Hindlimb muscle (tissue), 1 donor: ENCODE results near the gene SLIT3. TPM values are rescaled to one million over a fixed set of nuclear protein-coding genes. Genes with fewer than 3 reads are reported as not detected.

ENCODE experiments used
- DNase-seq: peaks from one replicate; pipeline ENCODE4 v3.0.0-alpha.2; 2013
- polyA plus RNA-seq: library from polyadenylated mRNA; unstranded; fragments of 120-200 nt; gene quantifications from one replicate; pipeline ENCODE4 v1.2.1, GENCODE V29; 2013; ENCODE audit not compliant: insufficient read length

The SLIT3 gene
- polyA plus RNA-seq, 1 donor, result 7.5 TPM

DNA sequence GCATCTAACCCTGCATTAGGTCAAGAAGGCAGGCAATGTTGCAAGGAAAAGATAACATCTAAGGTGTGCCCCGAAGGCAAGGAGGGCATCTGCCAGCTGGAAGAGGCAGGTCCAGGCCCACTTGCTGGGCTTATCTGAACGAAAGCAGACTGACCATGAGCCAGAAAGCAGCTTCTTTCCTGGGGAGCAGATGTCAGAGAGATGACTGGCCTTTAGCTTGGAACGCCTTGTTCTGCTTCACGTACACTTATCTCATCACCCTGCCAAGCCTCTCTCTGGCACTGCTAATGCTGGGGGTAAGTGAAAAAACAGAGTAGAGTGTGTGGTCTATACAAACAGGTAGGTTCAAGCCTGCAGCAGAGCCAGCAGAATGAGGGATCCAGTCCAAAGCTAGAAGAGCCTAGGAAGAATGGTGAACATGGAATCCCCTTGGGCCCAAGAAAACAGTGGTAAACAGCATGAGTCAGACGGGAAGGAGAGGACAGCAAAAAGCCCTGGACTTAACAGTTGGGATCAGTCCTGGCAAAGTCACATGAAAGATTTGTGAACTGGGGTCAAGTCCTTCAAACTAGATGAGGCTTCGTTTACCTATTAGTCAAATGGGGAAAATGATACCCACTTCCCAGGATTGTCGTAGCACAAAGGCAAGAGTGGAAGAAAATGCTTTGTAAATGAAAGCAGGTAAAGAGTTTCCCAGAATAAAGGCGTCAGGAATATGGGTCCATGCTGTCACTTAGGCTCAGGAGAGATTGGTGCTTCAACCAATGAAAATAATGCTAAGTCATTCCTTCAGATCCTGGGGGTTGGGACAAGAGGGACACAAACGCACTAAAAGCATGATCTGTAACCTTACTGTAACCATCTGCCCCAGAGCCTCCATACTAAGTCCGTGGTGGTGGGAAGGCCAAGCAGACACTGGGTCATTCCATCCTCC is 200.9 kb downstream of the SLIT3 start:
- no peak for DNase-seq

DNA sequence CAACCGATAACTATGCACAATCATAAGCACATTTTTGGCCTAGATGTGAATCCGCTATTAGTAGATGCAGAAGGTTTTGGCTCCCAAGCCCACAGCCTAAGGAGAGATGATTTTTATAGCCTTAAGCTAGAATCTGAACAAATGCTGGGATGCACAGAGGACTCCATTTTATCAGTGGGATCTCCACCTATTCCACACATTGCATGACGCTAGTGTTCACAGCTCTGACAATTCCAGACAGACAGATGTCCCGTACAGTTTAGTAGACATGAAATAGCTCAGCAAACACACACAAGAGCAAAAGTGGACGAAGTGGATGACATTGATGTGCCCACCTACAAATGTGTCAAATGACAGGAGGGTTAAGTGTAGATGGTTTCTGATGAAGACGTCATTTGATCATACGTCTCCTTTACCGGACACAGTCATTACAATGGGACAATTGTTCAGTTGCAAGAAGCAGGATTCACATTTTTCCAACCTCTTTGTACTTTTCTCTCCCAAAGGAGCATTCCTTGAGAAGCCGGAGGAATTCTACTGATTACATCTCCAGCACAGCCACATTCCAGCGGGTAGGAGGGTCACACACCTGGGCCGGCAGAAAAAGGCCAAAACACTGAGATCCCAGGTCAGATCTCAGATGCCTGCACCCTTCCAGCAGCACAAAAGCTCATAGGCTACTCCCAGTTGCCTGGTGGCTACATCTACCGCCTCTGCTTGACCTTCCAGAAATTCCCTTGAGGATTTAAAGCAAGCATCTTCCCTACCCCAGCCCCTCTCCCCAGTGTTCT is 202.4 kb downstream of the SLIT3 start:
- no peak for DNase-seq

DNA sequence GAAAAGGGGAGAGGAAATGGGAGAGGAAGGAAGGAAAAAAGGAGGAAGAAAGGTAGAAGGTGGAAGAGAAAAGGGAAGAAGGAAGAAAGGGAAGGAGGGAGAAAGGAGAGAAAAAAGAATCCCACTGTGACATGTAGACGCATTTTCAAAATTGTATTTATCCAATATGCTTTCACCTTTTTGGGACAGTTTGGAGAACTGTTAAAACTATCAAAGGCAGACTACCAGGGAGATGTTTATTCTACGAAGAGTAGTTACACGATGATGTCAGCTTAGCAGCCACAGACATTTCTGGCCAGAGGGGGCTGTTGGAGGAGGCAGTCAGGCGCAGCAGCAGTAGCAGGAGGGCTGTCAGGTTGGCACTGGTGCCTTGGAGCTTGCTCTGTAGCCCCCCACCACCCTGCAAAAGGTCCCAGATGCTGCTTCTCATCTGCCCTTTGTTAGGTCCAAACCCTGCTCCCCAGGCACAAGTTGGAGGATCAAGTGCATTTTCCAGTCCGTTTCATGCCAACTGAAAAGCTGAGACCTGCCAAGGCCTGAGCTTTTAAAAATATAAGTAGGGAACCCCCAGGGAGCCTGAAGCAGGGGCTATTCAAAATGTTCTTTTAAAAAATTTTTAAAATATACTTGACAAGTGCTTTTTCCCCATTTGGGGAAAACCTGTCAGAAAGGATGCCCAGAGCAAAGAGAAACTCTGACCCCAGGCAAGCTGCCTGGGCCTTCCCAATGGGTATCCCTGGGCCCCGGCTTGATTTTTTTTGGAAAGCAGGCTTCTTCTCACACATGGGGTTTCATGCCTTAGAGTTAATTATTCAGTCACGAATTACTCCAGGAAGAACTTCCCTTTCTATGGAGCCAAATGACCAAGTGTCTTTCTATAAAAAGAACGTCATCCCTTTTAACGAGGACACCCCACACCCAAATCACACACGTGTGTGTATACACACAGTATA is 203.3 kb downstream of the SLIT3 start:
- DNase-seq, result peak; percentile 65

DNA sequence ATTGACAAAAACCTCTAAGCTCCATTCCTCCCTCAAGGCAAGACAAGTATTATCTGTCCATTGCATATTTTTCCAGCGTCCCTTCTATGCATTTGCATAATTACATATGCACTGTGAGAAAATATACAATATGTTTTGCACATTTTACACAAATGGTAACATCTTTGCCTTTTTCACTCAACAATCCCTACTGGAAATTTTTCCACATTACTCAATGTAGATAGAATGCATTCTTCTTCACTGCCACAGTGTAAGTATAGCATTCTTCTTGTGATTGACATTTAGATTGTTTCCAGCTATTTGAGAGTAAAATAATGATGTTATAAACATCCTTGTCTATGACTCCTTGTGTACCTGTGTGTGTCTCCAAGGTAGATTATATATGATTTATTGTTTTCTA is 205.0 kb downstream of the SLIT3 start:
- DNase-seq, result no peak

DNA sequence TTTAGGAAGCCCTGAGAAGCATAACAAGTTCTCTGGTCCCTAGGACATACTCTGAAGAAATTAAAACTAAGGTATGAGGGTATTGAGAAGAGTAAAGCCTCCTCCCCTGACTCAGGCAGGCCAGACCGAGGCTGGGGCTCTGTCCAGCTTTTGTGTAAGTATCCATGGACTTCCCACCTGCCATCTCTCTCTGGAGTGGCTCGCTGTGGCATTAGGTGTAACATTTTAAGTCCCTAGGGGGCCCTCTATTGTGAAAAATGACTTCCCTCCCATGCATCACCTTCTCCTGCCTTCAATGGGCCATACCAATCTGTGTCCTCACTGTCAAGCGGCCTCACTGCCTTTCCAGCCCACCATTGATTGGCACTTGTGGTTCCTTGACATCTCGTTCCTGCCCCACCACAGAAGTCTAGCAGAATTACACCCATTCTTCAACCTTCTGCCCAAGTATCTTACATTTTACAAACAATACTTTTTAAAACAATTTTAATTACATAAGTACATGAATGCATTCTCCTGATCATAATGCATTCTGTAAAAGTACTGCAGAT is 205.5 kb downstream of the SLIT3 start:
- DNase-seq, result no peak

DNA sequence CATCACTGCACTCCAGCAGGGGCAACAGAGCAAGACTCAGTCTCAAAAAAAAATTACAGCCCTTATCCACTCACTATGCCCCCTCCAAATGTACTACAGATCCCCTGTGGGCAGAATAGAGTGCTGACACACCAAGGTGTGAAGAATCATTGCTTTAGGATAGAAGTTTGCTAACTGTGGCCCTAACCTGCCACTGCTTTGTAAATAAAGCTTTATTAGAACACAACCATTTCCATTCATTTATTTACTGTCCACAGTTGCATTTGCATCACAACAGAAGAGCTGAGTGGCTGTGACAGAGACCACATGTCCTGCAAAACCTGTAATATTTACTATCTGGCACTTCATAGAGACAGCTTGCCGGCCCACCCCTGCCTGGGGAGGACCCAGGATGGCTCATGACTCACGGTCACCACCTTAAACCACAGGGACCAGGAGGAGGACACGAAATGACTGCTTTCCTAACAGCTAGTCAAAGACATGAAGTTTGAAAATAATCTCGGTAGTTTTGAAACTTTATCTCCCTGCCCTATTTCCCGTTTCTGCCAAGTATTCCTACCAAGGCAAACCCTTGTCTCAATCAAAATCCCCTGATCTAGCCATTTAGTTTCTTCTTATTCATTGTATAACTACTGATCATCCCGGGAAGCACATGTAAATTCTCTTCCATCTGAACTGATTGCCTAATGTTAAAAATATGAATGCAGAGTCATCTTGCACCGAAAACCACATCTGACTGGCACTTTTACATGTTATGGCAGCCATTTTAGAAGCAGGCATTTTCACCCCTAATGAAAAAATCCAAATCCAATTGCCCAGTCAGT is 206.1 kb downstream of the SLIT3 start:
- DNase-seq, result no peak

DNA sequence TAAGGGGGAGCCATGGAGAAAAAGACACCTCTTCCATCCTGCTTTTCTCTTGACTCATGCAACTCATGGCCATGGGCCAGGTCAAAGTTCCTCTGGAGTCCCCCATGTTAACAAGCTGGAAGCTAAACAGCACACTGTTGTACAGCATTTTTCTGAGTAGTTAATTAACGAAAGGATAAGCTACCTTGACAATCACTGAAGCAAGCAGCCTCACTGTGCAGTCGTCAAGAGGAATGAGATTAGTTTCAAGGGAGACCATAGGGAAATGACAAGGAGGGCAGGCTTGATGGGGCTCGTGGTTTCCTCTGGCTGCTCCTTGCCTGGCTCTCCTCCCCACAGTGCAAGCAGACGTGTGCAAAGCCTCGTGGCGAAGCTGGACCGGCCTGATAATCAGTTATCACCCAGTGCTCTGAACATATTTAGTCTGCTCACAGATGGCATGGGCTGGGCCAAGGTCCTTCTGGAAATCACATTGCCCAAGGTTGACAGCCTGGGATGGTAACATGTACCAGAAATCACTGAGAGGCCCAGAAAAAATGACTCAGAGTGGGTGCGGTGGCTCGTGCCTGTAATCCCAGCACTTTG is 209.5 kb downstream of the SLIT3 start:
- no peak for DNase-seq

DNA sequence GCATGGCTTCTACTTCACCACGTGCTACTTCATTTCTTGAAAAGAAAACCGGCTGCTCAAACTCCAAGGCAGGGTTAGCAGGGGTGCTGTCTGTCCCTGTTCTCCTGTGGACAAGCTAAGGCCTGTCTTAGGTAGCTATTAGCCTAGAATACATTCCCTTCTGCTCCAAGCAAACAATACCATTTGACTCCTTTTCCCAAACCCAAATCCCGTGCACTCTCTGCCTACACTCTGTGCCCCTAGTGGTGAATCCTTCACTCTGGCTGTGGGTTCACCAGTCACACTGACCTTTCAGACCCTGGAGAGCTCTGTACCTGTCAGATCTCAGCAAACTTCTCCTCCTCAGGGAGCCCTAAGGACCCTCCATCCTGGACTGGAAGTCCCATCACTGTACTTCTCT is 211.6 kb downstream of the SLIT3 start:
- no peak for DNase-seq

DNA sequence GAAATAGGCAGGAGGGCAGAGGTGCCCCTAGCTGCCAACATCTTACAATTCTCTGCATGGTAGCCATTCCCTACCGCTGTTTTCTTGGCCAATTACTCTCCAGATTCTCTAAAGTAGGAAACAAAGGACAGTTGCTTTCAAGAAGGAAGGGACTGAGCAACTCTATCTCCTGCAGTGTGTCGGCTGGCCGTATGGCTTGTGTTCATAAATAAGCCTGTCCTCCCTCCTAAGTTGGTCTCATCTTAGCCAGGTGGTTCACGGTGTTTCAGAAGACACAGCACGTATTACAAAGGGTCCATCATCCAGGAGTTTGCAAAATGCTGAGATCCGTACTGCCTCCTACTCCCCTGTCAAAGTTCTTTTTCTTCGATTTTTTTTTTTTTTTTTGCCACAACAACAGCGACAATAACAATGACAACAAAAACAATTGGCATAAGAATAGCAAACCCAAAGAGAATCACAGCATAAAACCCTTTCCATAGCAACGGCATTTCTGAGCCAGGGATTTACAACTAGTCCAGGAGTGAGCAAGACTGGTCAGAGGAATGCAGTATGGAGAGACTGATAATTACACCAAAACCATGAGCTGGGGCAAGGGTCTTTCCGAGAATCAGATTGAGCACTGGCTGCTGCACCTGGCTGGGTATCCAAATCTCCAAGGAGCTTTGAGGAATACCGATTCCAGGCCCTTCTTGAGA is 212.8 kb downstream of the SLIT3 start:
- no peak for DNase-seq

DNA sequence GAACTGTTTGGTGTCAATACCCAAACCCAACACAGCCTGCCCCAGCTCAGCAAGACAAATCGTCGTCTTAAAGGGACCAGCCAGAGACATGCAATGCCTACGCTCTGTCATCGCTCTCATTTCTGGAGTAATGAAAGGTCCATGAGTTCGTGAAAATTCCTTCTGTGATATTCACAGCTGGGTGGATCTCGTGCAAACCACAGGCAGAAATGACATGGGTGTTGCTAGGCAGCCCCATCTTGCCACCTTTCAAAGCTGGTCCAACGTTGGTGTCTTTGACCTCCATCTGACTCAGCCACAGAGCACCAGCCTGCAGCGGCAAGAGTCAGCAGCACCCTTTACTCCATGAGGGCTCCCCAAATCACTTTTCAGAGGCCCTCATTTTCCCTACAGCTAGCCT is 215.3 kb downstream of the SLIT3 start:
- no peak for DNase-seq

DNA sequence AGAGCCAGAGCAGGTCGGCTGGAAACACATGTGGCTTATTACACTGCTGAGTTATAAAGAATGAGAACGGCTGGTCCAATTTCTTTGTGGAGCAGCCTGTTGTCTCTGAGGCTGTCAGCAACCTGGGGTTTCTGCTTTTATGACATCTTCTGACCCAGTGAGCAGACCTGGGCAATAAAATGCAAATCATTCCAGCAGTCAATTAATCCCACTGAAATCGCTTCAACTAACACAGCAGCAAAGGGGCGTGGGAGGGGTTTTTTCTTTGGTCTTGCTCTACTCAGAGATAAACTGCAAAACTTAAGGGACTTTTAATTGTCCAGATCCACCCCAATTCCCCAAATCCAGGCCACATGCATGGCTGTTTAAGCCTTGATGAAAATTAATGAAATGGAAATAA is 215.7 kb downstream of the SLIT3 start:
- no peak for DNase-seq

DNA sequence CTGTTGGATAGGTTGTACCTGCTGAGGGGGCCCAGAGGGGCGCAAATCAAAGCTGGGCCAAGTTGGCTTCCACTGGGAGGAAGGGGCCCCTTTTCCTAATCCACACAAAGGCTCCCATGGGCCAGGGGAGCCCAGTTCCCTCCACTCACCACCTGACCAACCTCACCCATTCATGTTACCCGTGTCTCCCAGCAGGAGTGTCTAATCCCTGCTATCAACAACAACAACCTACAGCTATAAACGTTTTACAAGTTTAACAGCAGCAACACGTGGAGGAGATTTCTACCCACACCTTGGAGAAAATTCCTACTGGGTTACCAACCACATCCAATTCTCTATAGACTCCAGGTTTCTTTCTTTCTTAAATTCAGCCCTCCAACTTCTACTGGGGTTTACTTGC is 216.2 kb downstream of the SLIT3 start:
- DNase-seq, result no peak

DNA sequence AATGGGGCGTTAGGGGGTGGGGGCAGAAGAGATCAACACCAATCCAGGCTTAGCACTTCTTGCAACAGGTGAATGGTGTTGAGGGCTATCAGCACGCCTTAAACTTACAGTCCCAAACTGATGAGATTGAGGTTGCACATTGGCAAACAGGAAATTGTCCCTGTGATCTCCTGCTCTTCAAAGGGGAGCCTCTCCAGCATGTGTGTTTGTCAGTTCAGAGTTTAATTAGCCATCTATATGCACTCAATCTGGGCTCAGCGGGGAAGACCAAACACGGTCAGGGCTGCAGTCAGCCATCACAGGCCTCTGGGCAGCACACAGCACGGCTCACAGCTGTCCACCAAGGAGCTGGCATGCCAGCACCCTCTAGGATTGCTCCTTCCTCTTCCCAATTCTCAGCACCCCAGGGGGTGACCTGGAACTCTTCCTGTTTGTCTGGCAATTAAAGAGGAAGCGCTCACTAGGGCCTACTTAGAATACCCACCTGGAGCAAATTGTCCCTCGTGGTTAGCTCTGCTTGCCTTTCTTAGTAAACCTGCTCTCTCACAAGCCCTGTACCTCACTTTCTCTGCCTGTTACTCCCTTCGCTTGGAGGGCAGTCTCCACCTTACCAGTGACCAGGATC is 217.4 kb downstream of the SLIT3 start:
- no peak for DNase-seq

DNA sequence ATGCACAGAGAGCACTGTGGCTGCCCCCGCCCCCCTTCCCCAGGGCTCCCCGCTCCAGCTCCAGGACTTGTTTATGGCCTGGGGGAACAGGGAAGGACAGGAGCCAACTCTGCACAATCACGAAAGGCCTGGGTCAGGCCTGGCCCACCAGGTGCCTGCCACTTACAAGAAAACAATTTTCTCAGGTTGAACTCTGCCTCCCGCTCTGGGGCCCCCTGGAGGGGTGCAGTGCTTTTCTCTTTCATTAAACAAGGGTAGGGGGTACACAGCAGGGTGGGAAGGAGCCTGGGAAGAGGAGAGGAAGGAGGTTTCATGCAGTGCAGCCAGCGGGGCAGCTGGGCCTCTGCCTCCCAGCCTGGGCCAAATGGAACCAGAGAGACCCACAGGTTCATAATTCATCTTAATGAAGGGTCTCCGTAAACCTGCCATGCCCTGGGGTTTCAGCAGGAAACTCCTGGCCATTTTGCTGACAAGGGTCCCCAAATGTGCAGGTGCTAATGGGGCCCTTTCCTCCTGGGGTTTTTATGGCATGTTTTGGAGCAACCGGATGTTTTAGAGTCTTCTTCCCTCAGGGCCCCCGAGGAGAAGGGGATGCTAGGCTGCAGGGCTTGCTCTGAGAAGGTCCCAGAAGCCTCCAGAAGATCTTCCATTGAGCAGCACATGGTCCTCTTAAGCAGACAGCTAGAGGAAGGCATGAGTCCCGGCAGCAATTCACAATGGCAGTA is 219.8 kb downstream of the SLIT3 start:
- DNase-seq, result no peak

DNA sequence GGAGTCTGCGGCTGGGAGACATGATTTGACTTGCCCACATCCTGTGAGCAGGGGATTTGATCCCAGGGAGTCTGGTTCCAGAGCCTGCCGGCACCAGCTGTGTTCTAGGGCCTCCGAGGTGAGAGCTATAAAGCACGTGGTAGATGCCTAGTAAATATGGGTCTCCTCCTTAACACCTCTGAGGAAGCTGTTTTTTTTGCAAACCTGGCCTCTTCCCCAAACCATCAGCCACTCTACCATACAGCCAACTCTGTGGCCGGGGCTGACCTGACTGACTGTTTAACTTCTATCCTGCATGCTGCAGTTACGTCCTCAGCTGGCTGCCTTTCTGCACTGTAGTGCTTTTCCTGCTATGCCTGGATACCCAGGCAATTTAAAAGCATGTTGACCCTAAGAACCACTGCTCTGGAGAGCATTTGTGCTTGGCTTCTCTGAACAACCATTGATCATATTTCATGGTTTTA is 220.5 kb downstream of the SLIT3 start:
- no peak for DNase-seq

DNA sequence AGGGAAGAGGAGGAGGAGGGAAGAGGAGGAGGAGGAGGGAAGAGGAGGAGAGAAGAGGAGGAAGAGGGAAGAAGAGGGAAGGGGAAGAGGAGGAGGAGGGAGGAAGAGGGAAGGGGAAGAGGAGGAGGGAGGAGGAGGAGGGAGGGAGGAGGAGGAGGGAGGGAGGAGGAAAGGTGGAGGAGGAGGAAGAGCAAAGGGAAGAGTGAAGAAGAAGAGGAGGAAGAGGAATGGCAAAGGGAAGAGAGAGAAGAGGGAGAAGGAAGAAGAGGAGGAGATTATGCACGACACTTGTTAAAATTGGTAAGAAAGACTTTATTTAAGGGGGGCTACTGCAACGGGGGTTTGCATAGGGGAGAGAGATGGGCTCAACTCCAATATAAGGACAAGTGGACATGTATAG is 221.2 kb downstream of the SLIT3 start:
- no peak for DNase-seq

DNA sequence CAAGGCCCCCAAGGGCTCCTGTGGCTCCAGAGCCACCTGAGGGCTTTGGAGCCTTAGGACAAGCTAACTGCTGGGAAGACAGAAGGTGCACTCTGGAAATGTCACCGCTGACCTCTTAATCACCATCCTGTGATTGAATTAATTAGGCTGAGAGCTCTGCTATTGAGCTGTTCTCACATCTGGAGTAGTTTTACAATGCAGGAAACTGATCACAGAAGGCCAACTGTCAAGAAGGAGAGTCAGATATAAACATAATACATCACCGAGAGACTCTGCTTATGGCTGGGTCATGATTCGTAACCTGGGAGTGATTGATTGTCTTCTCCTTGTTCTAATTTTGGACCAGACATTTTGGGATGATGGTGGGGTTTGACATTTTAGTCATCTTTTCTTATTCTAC is 226.1 kb downstream of the SLIT3 start:
- no peak for DNase-seq

DNA sequence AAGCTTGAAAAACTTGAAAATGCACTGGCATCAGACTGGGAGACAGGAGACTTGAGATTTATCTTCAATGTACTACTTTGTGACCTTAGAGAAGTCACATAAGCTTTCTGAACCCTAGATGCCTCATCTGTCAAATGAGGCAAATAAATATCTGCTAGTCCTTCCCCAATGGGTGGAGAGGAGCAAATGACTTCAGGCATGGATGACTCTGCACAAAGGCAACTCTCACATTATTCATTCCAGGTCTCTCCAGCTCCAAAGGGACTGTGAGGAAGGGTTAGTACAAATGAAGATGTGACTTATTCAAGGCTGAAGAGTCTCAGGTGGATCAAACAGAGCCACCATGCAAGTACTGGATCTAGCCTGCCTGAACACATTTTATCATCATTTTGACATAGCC is 228.7 kb downstream of the SLIT3 start:
- no peak for DNase-seq

DNA sequence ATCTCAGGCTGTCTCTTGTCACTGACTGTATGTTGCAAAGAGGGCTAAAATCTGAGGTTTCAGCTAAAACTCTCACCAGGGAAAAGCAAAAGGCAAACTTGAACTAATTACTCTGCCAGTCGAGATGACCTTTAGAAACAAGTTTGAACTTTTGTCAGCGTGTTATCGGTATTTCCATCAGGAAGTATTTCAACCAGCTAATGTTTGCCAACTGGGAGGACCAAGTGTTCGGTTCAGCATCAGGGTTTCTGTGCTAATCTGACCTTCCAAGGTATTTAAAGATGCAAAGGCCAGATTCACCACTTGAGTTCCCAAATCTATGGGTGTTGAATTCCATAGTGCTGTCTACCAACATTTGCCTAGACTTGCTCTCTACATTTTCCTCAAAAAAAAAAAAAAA is 230.5 kb downstream of the SLIT3 start:
- DNase-seq, result no peak
